ENCODE results near the gene BBS4. TPM values are rescaled to one million over a fixed set of nuclear protein-coding genes. Genes with fewer than 3 reads are reported as not detected.
"Not testable (repeated sequence)": the region's sequence is repeated elsewhere in the genome, so short reads cannot be mapped to it uniquely, and the experiment has no call there.

The BBS4 gene
- total RNA-seq, 1 donor from 2014 or later: 17.7 TPM

DNA sequence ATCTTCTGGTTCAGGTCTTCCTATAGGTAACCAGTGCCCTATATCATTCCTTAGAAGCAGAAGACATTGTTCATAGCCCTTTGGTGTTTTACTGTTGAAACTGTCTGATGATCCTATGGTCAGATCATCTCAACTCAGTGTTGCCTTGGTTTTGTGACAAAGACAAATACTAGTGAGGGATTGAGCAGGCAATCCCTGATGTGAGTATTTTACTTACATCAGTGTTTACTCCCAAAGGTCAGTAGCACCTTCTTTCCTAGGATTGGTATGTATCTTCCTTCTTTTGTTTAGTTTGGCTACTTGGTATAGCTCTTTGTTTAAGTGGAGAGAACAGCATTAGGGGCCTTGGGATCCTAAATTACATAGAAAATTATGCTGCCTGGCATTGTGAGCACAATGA, 41.1 kb downstream of the BBS4 start:
- no peak for FAIRE-seq
- H2AFZ ChIP-seq (ENCODE audit: low read depth, low read length): no peak overlapping the region
- H3K9ac ChIP-seq (ENCODE audit: low read length): no peak overlapping the region
- Mint-ChIP-seq H3K36me3 (ENCODE audit: low read depth, unreplicated experiment) (peaks cover 7% of the 10 kb centered on the region), H3K27ac (ENCODE audit: unreplicated experiment) (no peak overlapping the region), H3K27me3 (ENCODE audit: low read depth, unreplicated experiment) (no peaks in the 10 kb centered on the region), H3K4me1 (ENCODE audit: low read depth, unreplicated experiment) (no peaks in the 10 kb centered on the region), H3K4me3 (ENCODE audit: unreplicated experiment) (no peak overlapping the region), H3K9me3 (ENCODE audit: unreplicated experiment) (no peaks in the 10 kb centered on the region)
- no peaks in the 10 kb centered on the region for H3K36me3 ChIP-seq (ENCODE audit: insufficient read depth, low read length)
- no peaks in the 10 kb centered on the region for H3K79me2 ChIP-seq (ENCODE audit: insufficient read depth, low read length)
- H3K27me3 ChIP-seq (ENCODE audit: insufficient read depth, low read length): no peaks in the 10 kb centered on the region
- TF ChIP-seq EZH2 (IDR thresholded peaks at IDR 0.05; ENCODE audit: insufficient read depth, low read length): no peak
- H3K4me3 ChIP-seq (ENCODE audit: insufficient read depth, low read depth, low read length): no peak overlapping the region
- no peak for DNase-seq (ENCODE audit: low read depth)
- no peak overlapping the region for H3K27ac ChIP-seq (ENCODE audit: low read depth, low read length)
- no peaks in the 10 kb centered on the region for H4K20me1 ChIP-seq (ENCODE audit: insufficient read depth, low read length)
- no peak overlapping the region for H3K4me2 ChIP-seq (ENCODE audit: low read length)
- no peaks in the 10 kb centered on the region for H3K9me3 ChIP-seq (ENCODE audit: insufficient read depth, low read depth, low read length)
- no peaks in the 10 kb centered on the region for H3K4me1 ChIP-seq (ENCODE audit: insufficient read depth, low read length)

- H3K4me2 ChIP-seq (ENCODE audit: low read length): peak overlapping the region; percentile 1
- H3K4me1 ChIP-seq (ENCODE audit: insufficient read depth, low read length); DNase-seq (ENCODE audit: low read depth); H3K9me3 Mint-ChIP-seq (ENCODE audit: unreplicated experiment); H3K79me2 ChIP-seq (ENCODE audit: insufficient read depth, low read length); FAIRE-seq; H3K27ac Mint-ChIP-seq (ENCODE audit: unreplicated experiment); H3K4me3 ChIP-seq (ENCODE audit: insufficient read depth, low read depth, low read length); H3K27ac ChIP-seq (ENCODE audit: low read depth, low read length); H3K27me3 Mint-ChIP-seq (ENCODE audit: low read depth, unreplicated experiment); H3K4me3 Mint-ChIP-seq (ENCODE audit: unreplicated experiment); H3K36me3 Mint-ChIP-seq (ENCODE audit: low read depth, unreplicated experiment); H3K36me3 ChIP-seq (ENCODE audit: insufficient read depth, low read length); H3K9me3 ChIP-seq (ENCODE audit: insufficient read depth, low read depth, low read length); H3K4me1 Mint-ChIP-seq (ENCODE audit: low read depth, unreplicated experiment); H4K20me1 ChIP-seq (ENCODE audit: insufficient read depth, low read length); H3K9ac ChIP-seq (ENCODE audit: low read length); H3K27me3 ChIP-seq (ENCODE audit: insufficient read depth, low read length); H2AFZ ChIP-seq (ENCODE audit: low read depth, low read length): not testable (repeated sequence)
These were observed 42.2 kb downstream of the BBS4 start for GRCh38 chr15:72728249-72728648.

DNA sequence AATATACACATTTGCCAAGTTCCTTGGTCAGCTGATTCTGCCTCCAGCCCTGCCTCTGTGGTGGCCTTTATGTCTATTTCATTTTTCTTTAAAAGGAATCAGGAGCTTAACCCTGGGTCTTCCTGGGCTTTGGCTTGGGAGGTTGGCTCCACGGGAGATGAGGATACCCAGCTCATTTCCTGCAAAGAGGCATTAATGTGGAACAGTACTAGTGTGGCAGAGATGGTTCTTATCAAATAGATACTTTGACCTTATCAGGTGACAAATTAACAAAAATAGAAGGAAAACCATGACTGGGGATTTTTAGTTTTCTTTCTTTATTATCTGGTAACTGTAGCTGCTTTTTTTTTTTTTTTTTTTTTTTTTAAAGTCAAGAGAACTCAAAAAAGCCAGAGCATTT, 42.8 kb downstream of the BBS4 start:
- FAIRE-seq: no peak
- H3K4me1 Mint-ChIP-seq (ENCODE audit: low read depth, unreplicated experiment): no peaks in the 10 kb centered on the region
- no peaks in the 10 kb centered on the region for H3K4me1 ChIP-seq (ENCODE audit: insufficient read depth, low read length)

More for the DNA sequence above, 42.8 kb downstream of the BBS4 start:
- no peaks in the 10 kb centered on the region for H3K27me3 Mint-ChIP-seq (ENCODE audit: low read depth, unreplicated experiment)
- H3K36me3 Mint-ChIP-seq (ENCODE audit: low read depth, unreplicated experiment): peaks cover 9% of the 10 kb centered on the region
- no peaks in the 10 kb centered on the region for H3K27me3 ChIP-seq (ENCODE audit: insufficient read depth, low read length)
- no peak overlapping the region for H3K4me2 ChIP-seq (ENCODE audit: low read length)
- H3K4me3 Mint-ChIP-seq (ENCODE audit: unreplicated experiment): no peak overlapping the region
- H3K79me2 ChIP-seq (ENCODE audit: insufficient read depth, low read length): no peaks in the 10 kb centered on the region
- H3K9ac ChIP-seq (ENCODE audit: low read length): no peak overlapping the region
- H3K9me3 ChIP-seq (ENCODE audit: insufficient read depth, low read depth, low read length): no peaks in the 10 kb centered on the region
- H3K36me3 ChIP-seq (ENCODE audit: insufficient read depth, low read length): no peaks in the 10 kb centered on the region
- H3K9me3 Mint-ChIP-seq (ENCODE audit: unreplicated experiment): no peaks in the 10 kb centered on the region
- peaks cover 4% of the 10 kb centered on the region for H4K20me1 ChIP-seq (ENCODE audit: insufficient read depth, low read length)
- no peak overlapping the region for H2AFZ ChIP-seq (ENCODE audit: low read depth, low read length)
- no peak for DNase-seq (ENCODE audit: low read depth)
- no peak overlapping the region for H3K27ac ChIP-seq (ENCODE audit: low read depth, low read length)
- H3K4me3 ChIP-seq (ENCODE audit: insufficient read depth, low read depth, low read length): no peak overlapping the region
- TF ChIP-seq CTCF (IDR thresholded peaks at IDR 0.05; ENCODE audit: insufficient read depth, low read depth, low read length): no peak
- H3K27ac Mint-ChIP-seq (ENCODE audit: unreplicated experiment): no peak overlapping the region

Data from astrocyte (in vitro differentiated cells and primary cell).